D721Med (cell line): ENCODE data around the gene LENG9.

ENCODE experiments used
- DNase-seq: peaks from one replicate; pipeline ENCODE4 v3.0.0; 2011; ENCODE audit warnings: low spot score; ENCODE audit not compliant: insufficient read length
- FAIRE-seq: peaks from 2 replicates; lab custom pipeline; 2011; peaks lifted over from hg19 to GRCh38; lab: Jason Lieb, UNC
- TF ChIP-seq, protein P1 (sequence below): IDR thresholded peaks from 2 replicates; pipeline ENCODE4 v1.5.1; 2012; ENCODE audit warnings: mild to moderate bottlenecking, control low read depth; ENCODE audit not compliant: insufficient read depth; ENCODE audit errors: missing control alignments

Gene LENG9

DNA sequence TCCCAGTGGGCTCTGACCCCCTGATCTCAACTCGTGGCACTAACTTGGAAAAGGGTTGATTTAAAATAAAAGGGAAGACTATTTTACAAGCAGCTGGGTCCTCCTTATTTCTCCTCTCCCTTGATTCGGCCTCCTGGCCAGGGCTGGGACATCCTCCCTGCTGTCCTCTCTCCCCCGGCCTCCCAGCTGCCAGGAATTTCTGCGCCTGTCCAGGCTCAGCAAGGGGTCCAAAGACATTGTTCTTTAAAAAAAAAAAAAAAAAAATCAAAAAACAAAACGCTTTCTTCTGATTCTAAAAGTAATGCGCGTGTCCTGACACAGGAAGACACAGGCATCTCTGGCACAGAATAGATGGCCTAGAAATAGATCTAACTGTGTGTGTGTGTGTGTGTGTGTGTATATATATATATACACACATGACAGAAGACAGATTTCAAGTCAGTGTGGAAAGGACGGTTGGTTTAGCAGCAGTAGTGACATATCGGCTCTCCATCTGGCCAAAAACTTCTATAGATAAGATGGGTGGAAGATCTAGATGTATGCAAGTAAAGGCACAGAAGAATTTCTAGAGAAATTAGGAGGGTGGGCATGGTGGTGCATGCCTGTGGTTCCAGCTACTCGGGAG lies 26.8 kb downstream of the LENG9 start:
- DNase-seq = no peak
- TF ChIP-seq, protein P1, sequence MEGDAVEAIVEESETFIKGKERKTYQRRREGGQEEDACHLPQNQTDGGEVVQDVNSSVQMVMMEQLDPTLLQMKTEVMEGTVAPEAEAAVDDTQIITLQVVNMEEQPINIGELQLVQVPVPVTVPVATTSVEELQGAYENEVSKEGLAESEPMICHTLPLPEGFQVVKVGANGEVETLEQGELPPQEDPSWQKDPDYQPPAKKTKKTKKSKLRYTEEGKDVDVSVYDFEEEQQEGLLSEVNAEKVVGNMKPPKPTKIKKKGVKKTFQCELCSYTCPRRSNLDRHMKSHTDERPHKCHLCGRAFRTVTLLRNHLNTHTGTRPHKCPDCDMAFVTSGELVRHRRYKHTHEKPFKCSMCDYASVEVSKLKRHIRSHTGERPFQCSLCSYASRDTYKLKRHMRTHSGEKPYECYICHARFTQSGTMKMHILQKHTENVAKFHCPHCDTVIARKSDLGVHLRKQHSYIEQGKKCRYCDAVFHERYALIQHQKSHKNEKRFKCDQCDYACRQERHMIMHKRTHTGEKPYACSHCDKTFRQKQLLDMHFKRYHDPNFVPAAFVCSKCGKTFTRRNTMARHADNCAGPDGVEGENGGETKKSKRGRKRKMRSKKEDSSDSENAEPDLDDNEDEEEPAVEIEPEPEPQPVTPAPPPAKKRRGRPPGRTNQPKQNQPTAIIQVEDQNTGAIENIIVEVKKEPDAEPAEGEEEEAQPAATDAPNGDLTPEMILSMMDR = no peak
- no peak for FAIRE-seq

DNA sequence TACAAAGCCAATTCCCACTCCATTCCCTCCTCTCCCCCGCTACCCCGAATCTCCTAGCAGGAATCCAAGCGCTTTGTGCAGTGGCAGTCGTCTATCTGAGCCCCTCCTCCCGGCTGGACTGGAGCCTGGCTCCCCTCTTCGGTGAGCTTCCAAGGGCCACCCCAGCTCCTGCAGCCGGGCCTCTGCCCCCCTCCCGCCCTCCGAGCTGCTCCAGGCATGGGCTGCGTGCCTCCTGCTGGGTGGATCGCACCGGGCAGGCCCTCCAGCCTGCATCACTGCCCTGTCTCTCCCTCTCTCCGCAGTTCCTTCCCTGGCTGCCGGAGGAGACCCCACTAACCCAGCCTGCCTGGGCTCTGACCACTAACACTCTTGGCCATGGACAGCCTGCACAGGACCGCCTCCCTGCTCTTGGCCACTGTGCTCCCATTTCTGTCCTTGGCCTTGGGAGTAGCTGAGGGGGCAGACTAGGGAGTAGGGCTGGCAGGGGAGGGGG lies 27.5 kb downstream of the LENG9 start:
- DNase-seq = no peak
- TF ChIP-seq, protein P1 = no peak
- FAIRE-seq = no peak

DNA sequence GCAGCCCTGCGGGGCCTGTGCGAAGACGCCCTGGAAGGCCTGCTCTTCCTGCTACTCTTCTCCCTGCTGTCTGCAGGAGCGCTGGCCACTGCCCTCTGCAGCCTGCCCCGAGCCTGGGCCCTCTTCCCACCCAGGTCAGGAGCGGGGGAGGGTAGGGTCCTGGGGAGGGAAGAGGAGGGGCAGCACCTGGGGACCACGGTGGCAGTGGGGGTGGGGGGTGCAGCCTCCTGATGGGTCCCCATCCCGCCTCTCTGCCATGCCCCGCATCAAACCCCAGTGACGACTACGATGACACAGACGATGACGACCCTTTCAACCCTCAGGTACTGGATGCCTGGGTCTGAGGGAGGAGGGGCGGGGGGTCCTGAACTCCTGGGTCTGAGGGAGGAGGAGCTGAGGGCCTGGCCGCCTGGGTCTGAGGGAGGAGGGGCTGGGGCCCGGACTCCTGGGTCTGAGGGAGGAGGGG lies 28.0 kb downstream of the LENG9 start:
- TF ChIP-seq, protein P1 = no peak
- DNase-seq (no peak), FAIRE-seq (no peak)

DNA sequence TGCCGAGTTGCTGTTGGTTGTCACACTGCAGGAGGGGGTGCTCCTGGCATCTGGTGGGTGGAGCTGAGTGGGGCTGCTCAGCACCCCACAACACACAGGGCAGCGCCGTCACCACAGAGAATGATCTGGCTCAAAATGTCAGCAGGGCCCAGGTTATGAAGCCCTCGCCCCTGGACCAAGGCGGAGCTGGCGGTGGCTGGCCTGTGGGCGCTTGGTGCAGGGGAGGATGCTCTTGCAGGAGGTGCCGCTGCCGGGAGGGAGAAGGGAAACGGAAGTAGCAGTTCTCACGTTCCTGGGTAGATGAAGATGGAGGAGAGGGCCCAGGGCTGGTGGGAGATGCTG lies 28.7 kb downstream of the LENG9 start:
- DNase-seq (no peak), FAIRE-seq (no peak)
- TF ChIP-seq, protein P1 = no peak

DNA sequence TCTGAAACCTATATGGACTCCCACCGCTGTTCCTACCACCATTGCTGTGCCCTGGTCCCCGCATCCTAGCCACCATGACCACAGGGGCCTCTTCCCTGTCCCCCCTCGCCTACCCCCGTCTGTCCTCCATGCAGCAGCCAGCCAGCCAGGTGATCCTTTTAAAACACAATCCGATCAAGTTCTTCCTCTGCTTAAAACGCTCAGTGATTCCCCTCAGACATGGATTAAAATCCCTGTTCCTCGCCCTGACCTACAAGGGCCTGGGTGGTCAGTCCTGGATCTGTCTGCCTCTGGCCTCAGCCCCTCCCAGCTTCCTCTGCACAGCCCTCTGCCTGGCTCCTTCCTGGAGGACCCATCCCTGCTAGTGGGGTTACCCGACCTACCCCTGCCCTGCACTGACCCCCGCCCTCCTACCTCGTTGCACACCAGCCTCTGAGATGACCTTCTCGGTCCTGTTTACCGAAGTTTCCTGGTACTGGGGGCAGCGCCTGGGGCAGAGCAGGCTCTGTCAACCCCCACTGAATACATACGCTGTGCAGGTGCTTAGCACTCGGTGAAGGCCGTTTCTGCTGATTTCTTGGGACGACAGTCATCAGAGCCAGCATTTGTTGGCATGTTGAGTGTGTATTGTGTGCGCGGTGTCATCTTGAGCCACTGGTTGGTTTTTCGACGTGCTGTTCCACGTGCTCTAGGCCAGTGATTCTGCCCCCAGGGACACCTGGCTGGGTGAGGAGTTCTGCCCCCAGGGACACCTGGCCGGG lies 29.3 kb downstream of the LENG9 start:
- no peak for FAIRE-seq
- TF ChIP-seq, protein P1 = no peak
- DNase-seq = no peak

DNA sequence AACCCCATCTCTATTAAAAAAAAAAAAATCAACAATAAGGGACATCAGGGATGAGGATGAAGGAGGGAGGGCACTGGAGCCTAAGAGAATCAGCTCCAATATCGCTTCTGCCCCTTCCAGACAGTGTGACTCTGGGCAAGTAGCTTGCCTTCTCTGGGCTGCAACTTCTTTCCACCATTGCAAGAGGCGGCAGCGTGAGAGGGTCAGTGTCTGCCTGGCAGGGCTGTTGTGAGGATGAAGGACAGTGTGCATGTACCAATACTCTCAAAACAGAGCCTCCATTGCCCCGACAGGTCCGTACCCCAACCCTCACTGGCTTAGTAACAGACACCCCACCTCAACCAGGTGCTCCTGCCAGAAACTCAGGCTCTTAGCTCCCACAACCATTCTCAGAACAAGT lies 29.9 kb downstream of the LENG9 start:
- DNase-seq = no peak
- TF ChIP-seq, protein P1 = no peak
- FAIRE-seq = no peak

DNA sequence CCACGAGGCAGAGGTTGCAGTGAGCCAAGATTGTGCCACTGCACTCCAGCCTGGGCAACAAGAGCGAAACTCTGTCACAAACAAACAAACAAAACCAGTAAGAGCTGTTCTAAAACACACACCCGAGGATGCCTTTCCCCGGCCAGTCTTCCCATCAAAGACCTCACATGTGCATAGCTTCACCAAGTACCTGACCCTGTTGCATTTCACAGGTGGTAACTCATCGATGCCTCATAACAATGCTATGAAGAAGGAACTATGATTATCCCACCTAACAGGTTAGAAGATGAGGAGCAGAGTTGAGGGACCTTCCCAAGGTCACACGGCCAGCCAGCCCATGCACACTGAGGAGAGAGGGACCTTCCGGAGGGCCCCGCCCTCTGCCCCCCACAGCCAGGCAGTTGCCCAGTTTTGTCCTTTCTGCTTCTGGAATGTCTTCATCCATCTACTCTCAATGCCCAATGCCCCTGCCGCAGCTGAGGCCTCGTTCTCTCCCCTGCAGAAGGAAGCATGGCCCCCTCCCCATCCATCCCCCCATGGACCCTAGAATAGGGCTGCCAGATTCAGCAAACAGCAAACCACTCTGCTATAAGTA lies 31.3 kb downstream of the LENG9 start:
- TF ChIP-seq, protein P1 = no peak
- no peak for FAIRE-seq
- DNase-seq = no peak
